GM21381 (cell line): ENCODE measurements around the gene MEIKIN.
"Not testable (repeated sequence)": the region's sequence is repeated elsewhere in the genome, so short reads cannot be mapped to it uniquely, and the experiment has no call there.

Experiments
- ATAC-seq: cut with Tn5 transposase; IDR thresholded peaks from one replicate; pipeline ENCODE4 v1.9.1; 2021; ENCODE audit warnings: mild to moderate bottlenecking, moderate library complexity; ENCODE audit not compliant: unreplicated experiment

The MEIKIN gene

GRCh38 chr5:131814990-131815389 lies 130.5 kb downstream of the MEIKIN start:
- no peak for ATAC-seq

DNA sequence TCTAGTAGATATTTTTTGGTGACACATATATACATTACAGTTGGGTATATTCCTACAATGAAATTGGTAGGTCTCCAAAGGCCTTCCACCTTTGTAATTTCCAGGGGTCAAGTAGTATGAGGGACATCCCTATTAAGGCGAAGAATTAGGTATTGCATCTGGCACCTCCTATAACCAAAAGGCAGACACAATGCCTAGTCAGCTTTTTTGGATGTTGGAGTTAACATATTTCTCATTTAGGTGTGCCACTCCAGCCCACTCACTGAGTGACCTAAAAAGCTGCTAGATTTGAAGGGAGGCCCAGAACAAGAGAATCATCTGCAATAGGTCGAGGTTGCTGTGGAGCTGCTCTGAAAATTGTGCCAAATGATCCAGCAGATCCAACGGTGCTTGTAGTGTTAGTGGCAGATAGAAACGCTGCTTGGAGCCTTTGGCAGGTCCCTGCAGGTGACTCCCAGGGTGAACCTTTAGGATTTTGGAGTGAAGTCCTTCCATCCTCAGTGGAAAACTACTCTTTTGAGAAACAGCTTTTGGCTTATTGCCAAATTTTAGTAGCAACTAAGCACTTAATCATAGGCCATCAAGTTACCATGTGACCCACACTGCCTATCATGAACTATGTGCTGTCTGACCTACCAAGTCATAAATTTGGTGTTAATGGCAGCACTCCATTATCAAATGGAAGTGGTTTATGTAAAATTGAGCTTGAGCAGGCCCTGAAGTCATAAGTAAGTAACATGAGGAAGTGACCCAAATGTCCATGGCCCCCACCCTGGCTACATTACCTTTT lies 132.9 kb downstream of the MEIKIN start:
- ATAC-seq = no peak

GRCh38 chr5:131810510-131811249 lies 134.8 kb downstream of the MEIKIN start:
- ATAC-seq = no peak

DNA sequence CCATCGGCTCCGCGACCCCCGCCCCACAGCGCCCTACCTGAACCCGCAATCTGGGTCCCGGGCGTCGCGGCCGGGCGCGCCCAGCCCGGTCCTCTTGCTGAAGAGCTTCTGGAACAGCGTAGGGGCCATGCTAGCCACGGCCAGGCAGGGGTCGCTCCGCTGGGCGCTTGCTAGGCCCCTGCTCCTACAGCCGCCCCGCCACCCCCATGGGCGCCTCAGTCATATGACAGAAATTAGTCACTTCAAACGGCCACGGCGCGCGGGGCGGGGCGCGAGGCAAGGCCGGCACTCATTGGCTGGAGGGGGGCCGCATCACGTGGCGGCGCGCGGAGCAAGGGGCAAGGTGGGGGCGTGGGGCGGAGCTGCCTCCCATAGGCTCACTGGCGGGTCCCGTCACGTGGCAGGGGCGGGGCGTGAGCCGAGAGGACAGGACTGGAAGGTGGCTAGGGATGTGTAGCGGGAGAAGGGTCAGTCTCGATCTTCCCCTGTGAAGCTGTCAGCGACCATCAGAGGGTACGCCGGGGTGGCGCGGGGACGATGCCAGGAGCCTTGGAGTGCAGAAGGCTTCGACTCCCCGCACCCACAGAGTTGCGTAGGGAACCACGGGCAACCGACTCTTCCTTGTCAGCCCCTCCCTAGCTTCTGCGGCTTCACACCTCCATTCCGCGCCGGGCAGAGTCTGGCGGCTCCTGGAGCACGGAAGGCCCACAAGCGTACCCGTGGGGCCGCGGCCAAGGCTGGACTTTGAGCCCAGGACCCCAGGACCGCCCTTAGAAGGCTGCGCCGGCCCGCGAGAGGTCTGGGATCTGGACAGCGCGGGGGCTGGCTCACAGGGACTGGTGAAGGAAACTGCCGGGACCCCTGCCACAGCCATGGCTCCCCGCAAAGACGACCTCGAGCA lies 148.4 kb downstream of the MEIKIN start, which contains the start of gene FNIP1:
Gene FNIP1, minus strand, starts transcription at position 225 of the 901 bp plus-strand sequence. Its CDS starts 96 bp downstream, at position 129.
- ATAC-seq = peak; percentile 95

DNA sequence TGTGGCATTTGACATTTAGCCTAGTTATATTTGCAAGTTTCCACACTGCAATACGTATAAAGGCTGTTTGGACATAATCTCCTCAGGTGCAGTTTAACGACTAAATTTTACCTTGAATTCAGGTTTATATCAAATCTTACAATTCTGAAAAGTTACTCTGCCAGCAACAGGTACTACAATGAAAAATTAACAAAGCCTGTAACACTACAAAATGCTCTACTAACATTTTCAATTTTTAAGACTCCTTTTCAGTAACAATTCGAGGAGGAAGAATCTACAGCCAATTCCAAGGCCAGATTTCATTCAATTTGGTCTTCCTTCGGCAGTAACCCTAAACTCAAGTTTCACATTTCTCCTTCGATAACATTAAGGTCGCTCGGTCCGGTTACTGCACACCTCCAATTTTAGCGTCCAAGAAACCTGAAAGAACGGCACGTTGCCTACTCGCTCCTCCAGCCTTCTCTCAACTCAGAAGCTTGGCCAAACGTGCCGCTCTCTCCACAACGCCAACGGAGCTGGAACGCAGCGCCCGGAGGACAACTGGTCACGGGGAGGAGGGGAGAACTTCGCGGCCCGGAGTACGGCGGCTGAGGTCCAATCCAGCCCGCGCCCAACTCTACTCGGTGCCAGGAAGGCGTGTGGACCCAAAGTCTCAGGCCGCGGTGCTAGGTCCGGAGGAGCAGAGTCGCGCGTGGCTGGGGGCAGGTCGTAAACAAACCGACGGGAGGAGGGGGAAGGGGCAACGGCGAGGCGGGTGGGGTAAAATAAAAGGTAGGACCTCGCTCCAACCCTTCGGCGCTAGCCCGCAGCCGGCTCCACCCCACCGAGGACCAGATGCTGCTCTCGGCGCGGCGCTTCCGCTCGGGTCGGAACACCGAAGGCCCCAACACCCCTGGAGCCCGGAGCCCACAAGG lies 149.3 kb downstream of the MEIKIN start:
- ATAC-seq = peak; percentile 15

- no peak for ATAC-seq
Measured at GRCh38 chr5:131795228-131795627, 150.2 kb downstream of the MEIKIN start.

DNA sequence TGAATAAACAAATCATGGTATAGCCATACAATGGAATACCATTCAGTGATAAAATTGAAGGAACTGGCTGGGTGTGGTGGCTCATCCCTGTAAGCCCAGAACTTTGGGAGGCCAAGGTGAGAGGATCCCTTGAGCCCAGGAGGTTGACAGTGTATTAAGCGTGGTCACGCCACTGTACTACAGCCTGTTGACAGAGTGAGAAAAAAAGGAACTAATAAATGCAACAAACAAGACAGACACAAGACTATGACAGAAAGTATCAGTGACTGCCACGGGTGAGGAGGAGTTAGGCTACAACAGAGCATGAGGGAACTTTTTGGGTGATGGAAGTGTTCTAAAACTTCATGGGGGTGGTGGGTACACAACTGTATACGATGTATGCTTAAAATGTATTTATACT lies 150.9 kb downstream of the MEIKIN start:
- no peak for ATAC-seq

DNA sequence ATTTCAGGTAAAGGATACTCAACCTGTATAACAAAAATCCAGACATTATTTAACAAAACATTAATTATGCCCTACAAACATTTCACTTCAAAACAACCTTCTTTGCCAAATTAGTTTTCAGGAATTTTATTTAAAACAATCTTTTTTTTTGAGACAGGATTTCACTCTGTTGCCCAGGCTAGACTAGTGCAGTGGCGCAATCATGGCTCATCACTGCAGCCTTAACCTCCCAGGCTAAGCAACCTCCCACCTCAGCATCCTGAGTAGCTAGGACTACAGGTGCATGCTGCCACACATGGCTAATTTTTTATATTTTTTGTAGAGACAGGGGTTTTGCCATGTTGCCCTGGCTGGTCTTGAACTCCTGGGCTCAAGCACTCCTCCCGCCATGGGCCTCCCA lies 152.6 kb downstream of the MEIKIN start:
- ATAC-seq = no peak

GRCh38 chr5:131791866-131792265 lies 153.6 kb downstream of the MEIKIN start:
- ATAC-seq = no peak

DNA sequence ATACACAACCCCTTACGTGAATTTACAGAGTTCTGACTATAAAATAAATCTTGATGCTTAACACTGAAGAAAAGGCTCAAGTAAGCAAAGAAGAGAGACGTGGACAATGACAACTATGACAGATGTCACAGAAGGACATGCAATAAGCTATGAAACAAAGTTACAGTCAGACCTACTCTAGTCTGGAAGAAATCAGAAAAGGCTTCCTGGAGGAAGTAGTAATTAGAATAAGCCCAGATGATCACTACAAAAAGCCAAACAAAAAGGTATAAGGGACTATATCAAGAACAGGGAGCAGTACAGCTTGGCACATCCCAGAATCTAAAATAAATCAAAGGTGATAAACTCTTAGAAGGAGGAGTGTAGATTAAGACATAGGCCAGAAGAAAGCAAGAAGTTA lies 154.9 kb downstream of the MEIKIN start:
- no peak for ATAC-seq

DNA sequence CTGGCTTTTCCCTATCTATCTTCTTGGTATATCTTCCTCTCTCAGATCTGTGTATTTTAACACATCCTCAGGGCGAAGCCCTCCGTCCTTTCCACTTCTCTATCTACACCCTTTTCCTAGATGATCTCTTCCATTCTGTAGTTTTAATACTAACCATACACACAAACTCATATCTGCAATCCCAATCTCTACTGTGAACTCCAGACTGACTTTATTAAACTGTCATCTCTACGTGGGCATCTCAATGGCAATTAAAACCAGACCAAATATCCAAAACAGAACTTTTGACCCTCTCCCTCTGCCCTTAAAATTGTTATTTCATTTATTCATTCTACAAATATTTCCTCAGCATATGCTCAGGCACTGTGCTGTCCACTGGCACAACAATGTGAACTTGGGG lies 155.7 kb downstream of the MEIKIN start:
- no peak for ATAC-seq

GRCh38 chr5:131787736-131788135 lies 157.7 kb downstream of the MEIKIN start:
- no peak for ATAC-seq

DNA sequence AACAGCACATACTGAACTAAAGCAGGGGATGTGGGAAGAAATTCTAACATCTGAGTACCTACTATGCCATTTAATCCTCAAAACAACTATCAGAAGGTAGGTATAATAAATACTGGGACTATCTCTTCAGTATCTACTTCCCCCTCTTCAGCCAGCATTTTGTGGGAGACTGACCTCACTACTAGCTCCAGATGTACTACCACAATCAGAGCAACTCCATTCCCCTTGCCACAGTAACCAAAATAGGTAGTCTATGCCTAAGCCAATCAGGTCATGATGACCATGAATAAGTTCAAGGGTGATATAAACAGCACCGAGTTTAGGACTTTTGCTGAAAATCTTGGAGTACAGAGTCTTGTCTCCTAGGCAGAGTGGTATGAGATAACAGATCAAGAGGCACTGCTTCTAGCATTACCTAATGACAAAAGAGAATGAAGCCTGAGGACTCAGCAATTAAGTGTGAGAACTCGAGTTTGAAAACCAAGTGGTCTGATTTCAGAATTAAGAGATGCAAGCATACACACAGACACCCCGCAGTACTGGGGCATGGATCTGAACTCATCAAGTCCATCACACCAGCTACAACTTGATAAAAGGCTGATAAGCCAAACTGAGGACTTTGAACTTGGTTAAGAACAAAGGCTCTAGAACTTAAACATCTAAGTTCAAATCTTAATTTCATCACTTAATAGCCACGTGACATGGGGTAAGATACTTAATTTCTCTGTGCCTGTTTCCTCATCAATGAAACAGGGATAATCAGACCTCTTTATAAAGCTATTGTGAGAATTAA lies 158.4 kb downstream of the MEIKIN start:
- ATAC-seq = no peak

DNA sequence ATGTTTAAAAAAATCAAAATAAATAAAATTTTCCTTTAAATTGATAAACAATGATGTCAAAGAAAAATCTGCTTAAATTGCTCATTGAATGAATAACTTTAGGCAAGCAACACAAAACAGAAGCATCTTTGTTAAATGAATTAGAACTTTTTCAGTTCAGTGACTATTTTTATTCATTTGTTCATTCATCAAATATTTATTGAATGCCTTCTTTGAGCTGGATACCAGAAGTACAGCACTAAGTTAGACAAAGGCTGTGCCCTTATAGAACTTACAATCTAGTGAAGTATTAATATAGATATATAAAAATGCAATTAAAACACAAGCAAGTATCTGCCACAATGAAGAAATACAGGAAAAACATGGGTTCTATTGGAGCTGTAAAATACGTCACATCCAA lies 159.4 kb downstream of the MEIKIN start:
- ATAC-seq = no peak

- no peak for ATAC-seq
Measured at GRCh38 chr5:131783874-131784273, 161.6 kb downstream of the MEIKIN start.

GRCh38 chr5:131783357-131783756 lies 162.1 kb downstream of the MEIKIN start:
- no peak for ATAC-seq

DNA sequence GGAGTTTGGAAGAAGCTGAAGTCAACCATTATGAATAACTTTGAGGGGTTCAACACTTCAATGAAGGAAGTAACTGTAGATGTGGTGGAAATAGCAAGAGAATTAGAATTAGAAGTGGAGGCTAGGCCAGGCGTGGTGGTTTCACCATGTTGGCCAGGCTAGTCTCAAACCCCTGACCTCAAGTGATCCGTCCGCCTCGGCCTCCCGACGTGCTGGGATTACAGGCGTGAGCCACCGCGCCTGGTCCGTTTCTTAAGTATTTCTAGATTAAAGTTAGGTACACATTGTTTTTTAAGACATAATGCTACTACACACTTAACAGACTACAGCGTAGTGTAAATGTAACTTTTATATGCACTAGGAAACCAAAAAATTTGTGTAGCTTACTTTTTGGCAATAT lies 162.7 kb downstream of the MEIKIN start:
- no peak for ATAC-seq

- not testable (repeated sequence) for ATAC-seq
Measured at GRCh38 chr5:131778141-131778540, 167.3 kb downstream of the MEIKIN start.

DNA sequence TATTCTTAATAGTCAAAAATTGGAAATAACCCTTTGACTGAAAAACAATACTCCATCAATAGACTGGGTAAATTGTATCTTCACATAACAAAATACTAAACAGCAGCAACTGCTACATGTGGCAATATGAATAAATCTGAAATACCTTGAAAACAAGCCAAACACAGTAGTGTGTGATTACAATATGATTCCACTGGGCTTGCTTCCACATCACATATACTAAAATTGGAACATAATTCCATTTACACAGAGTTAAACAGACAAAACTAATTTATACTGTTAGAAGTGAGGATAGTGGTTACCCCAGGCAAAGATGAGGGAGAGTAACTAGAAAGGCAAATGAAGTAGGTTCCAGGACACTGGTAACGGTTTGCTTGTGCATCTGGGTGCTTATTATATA lies 169.0 kb downstream of the MEIKIN start:
- ATAC-seq = no peak
